Measurements from ENCODE around the gene PERM1.
"Not testable (repeated sequence)": the region's sequence is repeated elsewhere in the genome, so short reads cannot be mapped to it uniquely, and the experiment has no call there.

Gene PERM1, protein sequence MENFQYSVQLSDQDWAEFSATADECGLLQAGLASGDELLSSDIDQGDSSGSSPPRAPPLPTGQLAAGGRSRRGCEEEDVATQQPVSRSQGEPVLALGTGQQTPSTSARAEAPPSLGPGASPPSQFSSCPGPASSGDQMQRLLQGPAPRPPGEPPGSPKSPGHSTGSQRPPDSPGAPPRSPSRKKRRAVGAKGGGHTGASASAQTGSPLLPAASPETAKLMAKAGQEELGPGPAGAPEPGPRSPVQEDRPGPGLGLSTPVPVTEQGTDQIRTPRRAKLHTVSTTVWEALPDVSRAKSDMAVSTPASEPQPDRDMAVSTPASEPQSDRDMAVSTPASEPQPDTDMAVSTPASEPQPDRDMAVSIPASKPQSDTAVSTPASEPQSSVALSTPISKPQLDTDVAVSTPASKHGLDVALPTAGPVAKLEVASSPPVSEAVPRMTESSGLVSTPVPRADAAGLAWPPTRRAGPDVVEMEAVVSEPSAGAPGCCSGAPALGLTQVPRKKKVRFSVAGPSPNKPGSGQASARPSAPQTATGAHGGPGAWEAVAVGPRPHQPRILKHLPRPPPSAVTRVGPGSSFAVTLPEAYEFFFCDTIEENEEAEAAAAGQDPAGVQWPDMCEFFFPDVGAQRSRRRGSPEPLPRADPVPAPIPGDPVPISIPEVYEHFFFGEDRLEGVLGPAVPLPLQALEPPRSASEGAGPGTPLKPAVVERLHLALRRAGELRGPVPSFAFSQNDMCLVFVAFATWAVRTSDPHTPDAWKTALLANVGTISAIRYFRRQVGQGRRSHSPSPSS

DNA sequence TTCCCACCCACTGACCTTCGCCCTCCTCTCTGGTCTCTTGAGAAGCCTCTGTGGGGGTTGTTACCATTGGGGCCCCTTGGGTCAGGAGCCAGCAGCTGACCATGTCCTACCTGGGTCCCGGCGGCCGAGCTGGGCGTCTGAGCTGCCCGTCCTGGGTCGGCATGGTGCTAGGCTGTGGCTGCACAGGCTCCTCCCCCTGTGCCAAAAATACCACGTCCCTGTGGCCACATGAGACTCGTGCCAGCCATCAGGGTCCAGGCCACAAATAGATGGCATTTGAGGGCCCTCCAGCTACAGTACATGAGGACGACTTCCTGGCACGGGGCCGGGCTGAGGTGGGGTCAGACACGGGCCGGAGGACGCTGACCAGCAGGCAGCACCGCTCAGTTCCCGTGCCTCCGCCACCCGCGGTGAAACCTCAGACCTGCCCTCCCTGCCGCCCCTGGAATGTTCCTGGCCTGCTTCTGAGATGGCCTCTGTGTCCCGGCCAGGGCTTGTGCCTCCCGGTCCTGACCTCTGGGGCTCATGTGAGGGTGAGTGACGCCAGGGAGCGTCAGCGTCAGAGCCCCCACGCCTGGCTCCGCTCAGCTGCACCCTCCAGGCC lies at the start of gene PERM1:
Gene PERM1 (minus strand): TSS at position 139 of the 604 bp plus-strand sequence. CDS start 1,064 bp downstream, outside the sequence.
- ATAC-seq (ENCODE audit: low read depth) (no peak), DNase-seq (ENCODE audit: low spot score) (no peak)
- H3K27ac ChIP-seq (ENCODE audit: poor library complexity, severe bottlenecking) = no peak within 1 kb of the TSS
- no peaks in the 10 kb centered on the region for H3K36me3 ChIP-seq (ENCODE audit: low read depth)
- H3K4me1 ChIP-seq (ENCODE audit: insufficient read depth, poor library complexity, severe bottlenecking) = no peaks in the 10 kb centered on the region
- TF ChIP-seq CTCF (IDR thresholded peaks at IDR 0.05; ENCODE audit: poor library complexity, severe bottlenecking) = no peak
- H3K9me3 ChIP-seq (ENCODE audit: severe bottlenecking) = no peaks in the 10 kb centered on the region
- peaks cover 5% of the 10 kb centered on the region for H3K27me3 ChIP-seq (ENCODE audit: insufficient read depth, poor library complexity, severe bottlenecking)
- no peak within 1 kb of the TSS for H3K4me3 ChIP-seq (ENCODE audit: severe bottlenecking)

DNA sequence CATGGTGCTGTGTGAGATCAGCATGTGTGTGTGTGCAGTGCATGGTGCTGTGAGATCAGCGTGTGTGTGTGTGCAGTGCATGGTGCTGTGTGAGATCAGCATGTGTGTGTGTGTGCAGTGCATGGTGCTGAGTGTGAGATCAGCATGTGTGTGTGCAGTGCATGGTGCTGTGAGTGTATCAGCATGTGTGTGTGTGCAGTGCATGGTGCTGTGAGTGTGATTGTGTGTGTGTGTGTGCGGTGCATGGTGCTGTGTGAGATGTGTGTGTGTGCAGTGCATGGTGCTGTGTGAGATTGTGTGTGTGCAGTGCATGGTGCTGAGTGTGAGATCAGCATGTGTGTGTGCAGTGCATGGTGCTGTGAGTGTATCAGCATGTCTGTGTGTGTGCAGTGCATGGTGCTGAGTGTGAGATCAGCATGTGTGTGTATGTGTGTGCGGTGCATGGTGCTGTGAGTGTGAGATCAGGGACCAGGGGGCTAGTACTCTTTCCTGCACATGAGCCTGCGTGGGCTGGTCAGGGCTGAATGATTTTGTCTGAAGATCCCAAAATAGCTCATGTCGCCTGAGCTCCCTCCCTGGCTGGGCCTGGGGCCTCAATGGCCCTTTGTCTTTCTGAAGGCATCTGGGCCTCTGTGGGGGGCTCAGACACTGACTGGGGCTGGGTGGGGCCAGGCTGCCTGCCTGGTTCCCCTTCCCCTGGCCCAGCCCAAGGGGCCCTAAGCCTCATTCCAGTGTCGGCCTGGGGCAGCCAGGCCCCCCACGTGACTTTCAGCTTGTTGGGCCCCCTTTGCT lies 49.2 kb upstream of the PERM1 start:
- H3K4me1 ChIP-seq (ENCODE audit: insufficient read depth, poor library complexity, severe bottlenecking); DNase-seq (ENCODE audit: low spot score); H3K4me3 ChIP-seq (ENCODE audit: severe bottlenecking); H3K9me3 ChIP-seq (ENCODE audit: severe bottlenecking); ATAC-seq (ENCODE audit: low read depth); H3K27me3 ChIP-seq (ENCODE audit: insufficient read depth, poor library complexity, severe bottlenecking); H3K27ac ChIP-seq (ENCODE audit: poor library complexity, severe bottlenecking): not testable (repeated sequence)
- H3K36me3 ChIP-seq (ENCODE audit: low read depth) = peaks cover 36% of the 10 kb centered on the region

GRCh38 chr1:1027791-1028190 lies 45.9 kb upstream of the PERM1 start:
- no peak overlapping the region for H3K27ac ChIP-seq (ENCODE audit: poor library complexity, severe bottlenecking)
- H3K27me3 ChIP-seq (ENCODE audit: insufficient read depth, poor library complexity, severe bottlenecking) = no peaks in the 10 kb centered on the region
- no peak for TF ChIP-seq CTCF (IDR thresholded peaks at IDR 0.05; ENCODE audit: poor library complexity, severe bottlenecking)
- no peaks in the 10 kb centered on the region for H3K9me3 ChIP-seq (ENCODE audit: severe bottlenecking)
- H3K4me3 ChIP-seq (ENCODE audit: severe bottlenecking) = no peak overlapping the region
- H3K4me1 ChIP-seq (ENCODE audit: insufficient read depth, poor library complexity, severe bottlenecking) = peaks cover 22% of the 10 kb centered on the region
- peaks cover 46% of the 10 kb centered on the region for H3K36me3 ChIP-seq (ENCODE audit: low read depth)
- DNase-seq (ENCODE audit: low spot score) (no peak), ATAC-seq (ENCODE audit: low read depth) (no peak)

GRCh38 chr1:1026599-1027413 lies 44.9 kb upstream of the PERM1 start:
- peaks cover 29% of the 10 kb centered on the region for H3K4me1 ChIP-seq (ENCODE audit: insufficient read depth, poor library complexity, severe bottlenecking)
- no peak for ATAC-seq (ENCODE audit: low read depth)
- no peaks in the 10 kb centered on the region for H3K9me3 ChIP-seq (ENCODE audit: severe bottlenecking)
- H3K4me3 ChIP-seq (ENCODE audit: severe bottlenecking) = no peak overlapping the region
- TF ChIP-seq CTCF (IDR thresholded peaks at IDR 0.05; ENCODE audit: poor library complexity, severe bottlenecking) = no peak
- no peaks in the 10 kb centered on the region for H3K27me3 ChIP-seq (ENCODE audit: insufficient read depth, poor library complexity, severe bottlenecking)
- peaks cover 55% of the 10 kb centered on the region for H3K36me3 ChIP-seq (ENCODE audit: low read depth)
- DNase-seq (ENCODE audit: low spot score) = no peak
- peak overlapping the region; percentile 96 for H3K27ac ChIP-seq (ENCODE audit: poor library complexity, severe bottlenecking)

All from RWPE2 (cell line).